Testis (tissue), 2 donors: Measurements from ENCODE around the gene RCOR1.

Experiments used
- CTCF ChIP-seq, 3 experiments: fragments of 450-650 bp in 2 of 3; fragments of 200-600 bp in 1 of 3; sonication (generic) in 1 of 3; IDR thresholded peaks; one replicate each; pipeline ENCODE4 v1.5.1; 2016 to 2019; ENCODE audit warnings: antibody characterized with exemption in 3 of 3, mild to moderate bottlenecking in 2 of 3, moderate library complexity in 1 of 3
- POLR2A ChIP-seq: fragments of 450-650 bp; IDR thresholded peaks from one replicate; pipeline ENCODE4 v1.6.1; 2017; ENCODE audit warnings: antibody characterized with exemption, mild to moderate bottlenecking, moderate library complexity

- TF ChIP-seq CTCF (IDR thresholded peaks at IDR 0.05) (no peak), POLR2A (no peak)
These were observed 41.6 kb downstream of the RCOR1 start for GRCh38 chr14:102633906-102634595.
